Activated CD8-positive, alpha-beta memory T cell treated with anti-CD3 and anti-CD28 coated beads, Interleukin-2, amount 50 U/mL, for 4 hours (primary cell): ENCODE data around the gene GPHA2.

Source experiments
- DNase-seq: peaks from one replicate; pipeline ENCODE4 v3.0.0-alpha.2; 2020

GPHA2 gene

GRCh38 chr11:64909653-64910343, 25.9 kb downstream of the GPHA2 start:
- DNase-seq, result no peak

GRCh38 chr11:64908766-64909165, 26.9 kb downstream of the GPHA2 start:
- no peak for DNase-seq

GRCh38 chr11:64906314-64906635, 29.4 kb downstream of the GPHA2 start:
- DNase-seq, result no peak

GRCh38 chr11:64905516-64906313, 30.0 kb downstream of the GPHA2 start:
- DNase-seq, result no peak

- DNase-seq, result no peak
These were observed 32.3 kb downstream of the GPHA2 start for GRCh38 chr11:64903291-64903833.

GRCh38 chr11:64902102-64902900, 33.4 kb downstream of the GPHA2 start:
- no peak for DNase-seq

GRCh38 chr11:64900774-64901173, 34.9 kb downstream of the GPHA2 start:
- no peak for DNase-seq

- peak; percentile 57 for DNase-seq
These were observed 35.4 kb downstream of the GPHA2 start for GRCh38 chr11:64900263-64900678.

- no peak for DNase-seq
These were observed 37.2 kb downstream of the GPHA2 start for GRCh38 chr11:64898541-64898940.

GRCh38 chr11:64898076-64898445, 37.6 kb downstream of the GPHA2 start:
- DNase-seq, result no peak

GRCh38 chr11:64897381-64898075, 38.2 kb downstream of the GPHA2 start:
- no peak for DNase-seq

- no peak for DNase-seq
These were observed 39.2 kb downstream of the GPHA2 start for GRCh38 chr11:64896448-64897022.

GRCh38 chr11:64894812-64895452, 40.8 kb downstream of the GPHA2 start:
- no peak for DNase-seq

- peak; percentile 95 for DNase-seq
These were observed 41.5 kb downstream of the GPHA2 start for GRCh38 chr11:64894070-64894811.

- no peak for DNase-seq
These were observed 42.3 kb downstream of the GPHA2 start for GRCh38 chr11:64893194-64894069.

GRCh38 chr11:64892838-64893193, 42.9 kb downstream of the GPHA2 start:
- no peak for DNase-seq

- DNase-seq, result no peak
These were observed 43.3 kb downstream of the GPHA2 start for GRCh38 chr11:64892411-64892831.

- DNase-seq, result no peak
These were observed 43.8 kb downstream of the GPHA2 start for GRCh38 chr11:64891880-64892279.

GRCh38 chr11:64891215-64891848, 44.4 kb downstream of the GPHA2 start:
- no peak for DNase-seq

GRCh38 chr11:64890522-64890939, 45.2 kb downstream of the GPHA2 start:
- no peak for DNase-seq
